ENCODE results near the gene TM7SF3. TPM values are rescaled to one million over a fixed set of nuclear protein-coding genes. Genes with fewer than 3 reads are reported as not detected.
"Not testable (repeated sequence)": the region's sequence is repeated elsewhere in the genome, so short reads cannot be mapped to it uniquely, and the experiment has no call there.

The TM7SF3 gene
- polyA plus RNA-seq, 1 experiment: 75.2 TPM

DNA sequence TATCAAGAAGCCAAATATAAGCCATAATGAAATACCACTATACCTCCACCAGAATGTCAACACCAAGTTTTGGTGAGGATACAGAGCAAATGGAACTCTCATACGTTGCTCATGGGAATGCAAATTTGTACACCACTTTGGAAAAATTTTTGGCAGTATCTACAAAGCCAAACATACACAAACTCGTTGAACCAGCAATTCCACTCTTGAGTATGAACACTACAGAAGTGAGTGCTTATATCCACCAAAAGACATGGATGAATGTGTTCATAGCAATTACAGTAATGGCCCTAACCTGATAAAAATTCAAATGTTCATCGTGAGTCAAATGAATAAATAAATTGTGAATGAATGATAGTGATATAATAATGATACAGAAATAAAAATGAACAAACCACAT, 43.4 kb upstream of the TM7SF3 start:
- CTCF ChIA-PET: no interaction called here

DNA sequence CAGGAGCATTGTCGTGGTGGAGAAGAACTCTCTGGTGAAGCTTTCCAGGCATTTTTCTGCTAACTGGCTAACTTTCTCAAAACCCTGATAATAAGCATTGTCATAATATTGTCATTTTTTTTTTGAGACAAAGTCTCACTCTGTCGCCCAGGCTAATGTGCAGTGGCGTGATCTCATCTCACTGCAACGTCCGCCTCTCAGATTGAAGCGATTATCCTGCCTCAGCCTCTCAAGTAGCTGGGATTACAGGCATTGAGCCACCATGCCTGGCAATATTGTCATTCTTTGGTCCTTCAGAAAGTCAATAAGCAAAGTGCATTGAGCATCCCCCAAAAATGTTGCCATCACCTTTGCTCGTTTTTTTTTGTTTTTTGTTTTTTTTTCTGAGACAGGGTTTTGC, 41.8 kb upstream of the TM7SF3 start:
- no peaks in the 10 kb centered on the region for H3K27me3 ChIP-seq (ENCODE audit: control insufficient read depth, insufficient read depth, low read length)
- H3K4me3 ChIP-seq (ENCODE audit: low read depth, low read length): no peak overlapping the region
- TF ChIP-seq, protein P1, sequence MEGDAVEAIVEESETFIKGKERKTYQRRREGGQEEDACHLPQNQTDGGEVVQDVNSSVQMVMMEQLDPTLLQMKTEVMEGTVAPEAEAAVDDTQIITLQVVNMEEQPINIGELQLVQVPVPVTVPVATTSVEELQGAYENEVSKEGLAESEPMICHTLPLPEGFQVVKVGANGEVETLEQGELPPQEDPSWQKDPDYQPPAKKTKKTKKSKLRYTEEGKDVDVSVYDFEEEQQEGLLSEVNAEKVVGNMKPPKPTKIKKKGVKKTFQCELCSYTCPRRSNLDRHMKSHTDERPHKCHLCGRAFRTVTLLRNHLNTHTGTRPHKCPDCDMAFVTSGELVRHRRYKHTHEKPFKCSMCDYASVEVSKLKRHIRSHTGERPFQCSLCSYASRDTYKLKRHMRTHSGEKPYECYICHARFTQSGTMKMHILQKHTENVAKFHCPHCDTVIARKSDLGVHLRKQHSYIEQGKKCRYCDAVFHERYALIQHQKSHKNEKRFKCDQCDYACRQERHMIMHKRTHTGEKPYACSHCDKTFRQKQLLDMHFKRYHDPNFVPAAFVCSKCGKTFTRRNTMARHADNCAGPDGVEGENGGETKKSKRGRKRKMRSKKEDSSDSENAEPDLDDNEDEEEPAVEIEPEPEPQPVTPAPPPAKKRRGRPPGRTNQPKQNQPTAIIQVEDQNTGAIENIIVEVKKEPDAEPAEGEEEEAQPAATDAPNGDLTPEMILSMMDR (IDR thresholded peaks at IDR 0.05; ENCODE audit: insufficient read depth, low read depth, low read length): no peak
- H3K36me3 ChIP-seq (ENCODE audit: control insufficient read depth, insufficient read depth, low read length): no peaks in the 10 kb centered on the region
- CTCF ChIA-PET: interaction anchor here (0.6 to 0.7 kb wide), 3 partner anchors 115 to 260 kb away, joined by 5 to 7 read pairs (median 5); no protein-coding TSS in a partner anchor
- no peak for DNase-seq (ENCODE audit: low read depth)
- POLR2A ChIA-PET: no interaction called here

More for the DNA sequence above, 43.4 kb upstream of the TM7SF3 start:
- Histone ChIP-seq H3K27me3 (ENCODE audit: control insufficient read depth, insufficient read depth, low read length) (no peaks in the 10 kb centered on the region), H3K4me3 (ENCODE audit: low read depth, low read length) (no peak overlapping the region), H3K36me3 (ENCODE audit: control insufficient read depth, insufficient read depth, low read length) (no peaks in the 10 kb centered on the region)
- no peak for DNase-seq (ENCODE audit: low read depth)
- POLR2A ChIA-PET: no interaction called here
- TF ChIP-seq, protein P1 (IDR thresholded peaks at IDR 0.05; ENCODE audit: insufficient read depth, low read depth, low read length): no peak

DNA sequence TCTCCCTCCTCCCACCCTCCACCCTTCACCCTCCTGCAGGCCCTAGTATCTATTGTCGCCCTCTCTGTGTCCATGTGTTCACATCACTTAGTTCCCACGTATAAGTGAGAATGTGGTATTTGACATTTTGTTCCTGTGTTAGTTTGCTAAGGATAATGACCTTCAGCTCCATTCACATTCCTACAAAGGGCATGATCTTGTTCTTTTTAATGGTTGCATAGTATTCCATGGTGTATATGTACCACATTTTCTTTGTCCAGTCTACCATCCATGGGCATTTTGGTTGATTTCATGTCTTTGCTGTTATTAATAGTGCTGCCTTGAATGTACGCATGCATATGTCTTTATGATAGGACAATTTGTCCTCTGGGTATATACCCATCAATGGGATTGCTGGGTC, 38.6 kb upstream of the TM7SF3 start:
- ChIA-PET POLR2A (no interaction called here), CTCF (interaction anchor here (0.9 to 2.3 kb wide), 2 partner anchors 13 to 28 kb away, joined by 3 to 8 read pairs; no protein-coding TSS in a partner anchor)
- TF ChIP-seq, protein P1 (IDR thresholded peaks at IDR 0.05; ENCODE audit: insufficient read depth, low read depth, low read length): no peak
- H3K36me3 ChIP-seq (ENCODE audit: control insufficient read depth, insufficient read depth, low read length): no peaks in the 10 kb centered on the region
- H3K4me3 ChIP-seq (ENCODE audit: low read depth, low read length): no peak overlapping the region
- no peak for DNase-seq (ENCODE audit: low read depth)
- H3K27me3 ChIP-seq (ENCODE audit: control insufficient read depth, insufficient read depth, low read length): no peaks in the 10 kb centered on the region

GRCh38 chr12:27052176-27052575, 38.0 kb upstream of the TM7SF3 start:
- TF ChIP-seq, protein P1 (IDR thresholded peaks at IDR 0.05; ENCODE audit: insufficient read depth, low read depth, low read length): no peak
- ChIA-PET POLR2A (no interaction called here), CTCF (interaction anchor here (0.9 to 2.3 kb wide), 2 partner anchors 12 to 27 kb away, joined by 3 to 8 read pairs; no protein-coding TSS in a partner anchor)
- H3K4me3 ChIP-seq (ENCODE audit: low read depth, low read length): no peak overlapping the region
- no peak for DNase-seq (ENCODE audit: low read depth)
- no peaks in the 10 kb centered on the region for H3K27me3 ChIP-seq (ENCODE audit: control insufficient read depth, insufficient read depth, low read length)
- H3K36me3 ChIP-seq (ENCODE audit: control insufficient read depth, insufficient read depth, low read length): no peaks in the 10 kb centered on the region

DNA sequence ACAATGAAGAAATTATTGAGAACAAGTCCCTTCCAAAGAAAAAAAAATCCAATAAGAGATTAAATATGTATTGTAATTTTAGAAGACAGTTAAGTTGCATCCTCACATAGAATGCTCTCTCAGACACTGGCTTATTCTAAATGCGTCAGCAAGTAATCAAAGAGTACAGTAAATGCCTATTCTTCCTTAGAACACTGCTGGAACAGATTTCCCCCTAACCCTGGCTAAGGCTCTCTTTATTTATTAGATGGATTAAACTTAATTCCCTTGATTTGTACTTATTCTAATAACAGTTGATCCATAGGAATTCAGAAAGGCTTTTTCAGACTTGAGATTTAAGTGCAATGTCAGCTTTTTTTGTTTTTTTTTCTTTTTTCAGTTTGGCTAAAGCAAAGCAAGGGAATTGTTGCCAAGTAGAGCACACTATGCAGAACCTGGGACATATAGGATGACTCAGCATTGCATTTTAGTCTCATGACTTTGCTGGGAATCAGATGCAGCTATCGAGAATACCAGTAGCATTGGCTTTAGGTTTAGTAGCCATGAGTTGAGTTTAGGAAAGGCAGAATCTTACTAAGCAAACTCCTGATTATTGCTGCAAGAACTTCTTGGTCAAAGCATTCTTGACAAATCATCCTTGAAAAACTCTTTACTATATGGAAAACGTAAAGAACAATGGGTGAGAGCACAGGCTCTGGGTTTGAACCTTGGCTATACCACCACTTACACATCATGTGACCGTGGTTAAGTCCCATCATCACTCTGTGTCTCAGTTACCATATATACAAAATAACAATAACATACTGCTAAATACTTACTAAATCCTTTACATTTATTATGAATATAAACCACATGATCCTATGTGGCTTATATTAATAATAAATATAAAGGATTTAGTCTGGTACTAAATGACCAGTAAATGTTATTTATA, 34.9 kb upstream of the TM7SF3 start:
- TF ChIP-seq, protein P1 (IDR thresholded peaks at IDR 0.05; ENCODE audit: insufficient read depth, low read depth, low read length): no peak
- ChIA-PET CTCF (interaction anchor here (1.0 kb wide), 1 partner anchor 603 kb away, joined by 3 read pairs; no protein-coding TSS in a partner anchor), POLR2A (no interaction called here)
- Histone ChIP-seq H3K36me3 (ENCODE audit: control insufficient read depth, insufficient read depth, low read length) (no peaks in the 10 kb centered on the region), H3K27me3 (ENCODE audit: control insufficient read depth, insufficient read depth, low read length) (no peaks in the 10 kb centered on the region), H3K4me3 (ENCODE audit: low read depth, low read length) (no peak overlapping the region)
- no peak for DNase-seq (ENCODE audit: low read depth)

GRCh38 chr12:27042018-27042417, 27.8 kb upstream of the TM7SF3 start:
- H3K27me3 ChIP-seq (ENCODE audit: control insufficient read depth, insufficient read depth, low read length); CTCF ChIA-PET; H3K36me3 ChIP-seq (ENCODE audit: control insufficient read depth, insufficient read depth, low read length); H3K4me3 ChIP-seq (ENCODE audit: low read depth, low read length); POLR2A ChIA-PET; DNase-seq (ENCODE audit: low read depth): not testable (repeated sequence)

- H3K27me3 ChIP-seq (ENCODE audit: control insufficient read depth, insufficient read depth, low read length); DNase-seq (ENCODE audit: low read depth); H3K36me3 ChIP-seq (ENCODE audit: control insufficient read depth, insufficient read depth, low read length); POLR2A ChIA-PET; H3K4me3 ChIP-seq (ENCODE audit: low read depth, low read length): not testable (repeated sequence)
- CTCF ChIA-PET: interaction anchor here (1.0 kb wide), 1 partner anchor 14 kb away, joined by 5 read pairs; no protein-coding TSS in a partner anchor
Measured at GRCh38 chr12:27040637-27041036, 26.5 kb upstream of the TM7SF3 start.

All from BJ (cell line).